ENCODE data around the gene CTBP1. TPM values are rescaled to one million over a fixed set of nuclear protein-coding genes. Genes with fewer than 3 reads are reported as not detected.

The CTBP1 gene
- total RNA-seq, 1 experiment from 2014 or later = 184 TPM

- H3K27ac Mint-ChIP-seq (ENCODE audit: unreplicated experiment) = no peak overlapping the region
- H3K4me3 ChIP-seq (ENCODE audit: low read depth, low read length) = no peak overlapping the region
- H3K9me3 Mint-ChIP-seq (ENCODE audit: unreplicated experiment) = peaks cover 26% of the 10 kb centered on the region
- no peaks in the 10 kb centered on the region for H3K27me3 ChIP-seq (replicated peaks; ENCODE audit: control insufficient read depth, insufficient read depth, low read length)
- 0 out of 2 replicates have a peak, but pooled peaks cover 11% of the 10 kb centered on the region for H3K9me3 ChIP-seq
- DNase-seq = no peak
- no peaks in the 10 kb centered on the region for H3K36me3 Mint-ChIP-seq (ENCODE audit: insufficient read depth, unreplicated experiment)
- BruUV-seq (replicated peaks) = no TSS peak
- no peaks in the 10 kb centered on the region for H3K36me3 ChIP-seq (ENCODE audit: control insufficient read depth, insufficient read depth, low read length)
- intact Hi-C loops (cut with micrococcal nuclease; ENCODE audit: unreplicated experiment) = no loop called here
- H3K4me1 Mint-ChIP-seq (ENCODE audit: low read depth, unreplicated experiment) = no peaks in the 10 kb centered on the region
- ChIA-PET CTCF (interaction anchor here (1.5 kb wide), 1 partner anchor 135 kb away, joined by 5 read pairs; no protein-coding TSS in a partner anchor), POLR2A (no interaction called here)
- no peak for TF ChIP-seq CTCF (IDR thresholded peaks at IDR 0.05; ENCODE audit: insufficient read depth in 1 of 2, low read depth in 1 of 2, low read length in 1 of 2, severe bottlenecking in 1 of 2, unreplicated experiment in 1 of 2)
- no peaks in the 10 kb centered on the region for H3K4me1 ChIP-seq
- no peaks in the 10 kb centered on the region for H3K27me3 Mint-ChIP-seq (ENCODE audit: insufficient read depth, unreplicated experiment)
- H3K4me3 Mint-ChIP-seq (ENCODE audit: unreplicated experiment) = no peak overlapping the region
Observed at GRCh38 chr4:1266881-1267763, 18.2 kb upstream of the CTBP1 start.

GRCh38 chr4:1265351-1265750 is 16.4 kb upstream of the CTBP1 start:
- ChIA-PET CTCF (interaction anchor here (0.6 kb wide), 1 partner anchor 14 kb away, joined by 4 read pairs; no protein-coding TSS in a partner anchor), POLR2A (no interaction called here)
- DNase-seq = no peak

GRCh38 chr4:1264942-1265341 is 16.0 kb upstream of the CTBP1 start:
- Histone ChIP-seq H3K36me3 (ENCODE audit: control insufficient read depth, insufficient read depth, low read length) (no peaks in the 10 kb centered on the region), H3K9me3 (0 out of 2 replicates have a peak, but pooled peaks cover 8% of the 10 kb centered on the region), H3K4me1 (no peaks in the 10 kb centered on the region), H3K4me3 (ENCODE audit: low read depth, low read length) (no peak overlapping the region), H3K27me3 (replicated peaks; ENCODE audit: control insufficient read depth, insufficient read depth, low read length) (no peaks in the 10 kb centered on the region)
- peaks cover 4% of the 10 kb centered on the region for H3K27me3 Mint-ChIP-seq (ENCODE audit: insufficient read depth, unreplicated experiment)
- no peak overlapping the region for H3K27ac Mint-ChIP-seq (ENCODE audit: unreplicated experiment)
- H3K4me3 Mint-ChIP-seq (ENCODE audit: unreplicated experiment) = no peak overlapping the region
- ChIA-PET POLR2A (no interaction called here), CTCF (no interaction called here)
- no peak for TF ChIP-seq CTCF (IDR thresholded peaks at IDR 0.05; ENCODE audit: insufficient read depth in 1 of 2, low read depth in 1 of 2, low read length in 1 of 2, severe bottlenecking in 1 of 2, unreplicated experiment in 1 of 2)
- H3K9me3 Mint-ChIP-seq (ENCODE audit: unreplicated experiment) = peaks cover 18% of the 10 kb centered on the region
- H3K36me3 Mint-ChIP-seq (ENCODE audit: insufficient read depth, unreplicated experiment) = no peaks in the 10 kb centered on the region
- BruUV-seq (replicated peaks) = no TSS peak
- DNase-seq = no peak
- intact Hi-C loops (cut with micrococcal nuclease; ENCODE audit: unreplicated experiment) = no loop called here
- no peaks in the 10 kb centered on the region for H3K4me1 Mint-ChIP-seq (ENCODE audit: low read depth, unreplicated experiment)

More at GRCh38 chr4:1265351-1265750, 16.4 kb upstream of the CTBP1 start:
- Histone ChIP-seq H3K4me1 (no peaks in the 10 kb centered on the region), H3K36me3 (ENCODE audit: control insufficient read depth, insufficient read depth, low read length) (no peaks in the 10 kb centered on the region), H3K9me3 (0 out of 2 replicates have a peak, but pooled peaks cover 8% of the 10 kb centered on the region), H3K27me3 (replicated peaks; ENCODE audit: control insufficient read depth, insufficient read depth, low read length) (no peaks in the 10 kb centered on the region), H3K4me3 (ENCODE audit: low read depth, low read length) (no peak overlapping the region)
- H3K4me3 Mint-ChIP-seq (ENCODE audit: unreplicated experiment) = no peak overlapping the region
- peaks cover 4% of the 10 kb centered on the region for H3K27me3 Mint-ChIP-seq (ENCODE audit: insufficient read depth, unreplicated experiment)
- BruUV-seq (replicated peaks) = no TSS peak
- intact Hi-C loops (cut with micrococcal nuclease; ENCODE audit: unreplicated experiment) = no loop called here
- no peak overlapping the region for H3K27ac Mint-ChIP-seq (ENCODE audit: unreplicated experiment)
- peaks cover 22% of the 10 kb centered on the region for H3K9me3 Mint-ChIP-seq (ENCODE audit: unreplicated experiment)
- H3K4me1 Mint-ChIP-seq (ENCODE audit: low read depth, unreplicated experiment) = no peaks in the 10 kb centered on the region
- TF ChIP-seq CTCF (IDR thresholded peaks at IDR 0.05; ENCODE audit: insufficient read depth in 1 of 2, low read depth in 1 of 2, low read length in 1 of 2, severe bottlenecking in 1 of 2, unreplicated experiment in 1 of 2) = no peak
- no peaks in the 10 kb centered on the region for H3K36me3 Mint-ChIP-seq (ENCODE audit: insufficient read depth, unreplicated experiment)

Measured in Caco-2 (cell line).